ENCODE results near the gene SPTLC3. TPM values are rescaled to one million over a fixed set of nuclear protein-coding genes. Genes with fewer than 3 reads are reported as not detected.

Gene SPTLC3
- total and polyA plus RNA-seq, 2 of the 13 experiments (the other 11 are each of a cell fraction or from before 2014, with no cell fraction given), result 20.5 to 95.6 TPM

- TF ChIP-seq, protein P1, sequence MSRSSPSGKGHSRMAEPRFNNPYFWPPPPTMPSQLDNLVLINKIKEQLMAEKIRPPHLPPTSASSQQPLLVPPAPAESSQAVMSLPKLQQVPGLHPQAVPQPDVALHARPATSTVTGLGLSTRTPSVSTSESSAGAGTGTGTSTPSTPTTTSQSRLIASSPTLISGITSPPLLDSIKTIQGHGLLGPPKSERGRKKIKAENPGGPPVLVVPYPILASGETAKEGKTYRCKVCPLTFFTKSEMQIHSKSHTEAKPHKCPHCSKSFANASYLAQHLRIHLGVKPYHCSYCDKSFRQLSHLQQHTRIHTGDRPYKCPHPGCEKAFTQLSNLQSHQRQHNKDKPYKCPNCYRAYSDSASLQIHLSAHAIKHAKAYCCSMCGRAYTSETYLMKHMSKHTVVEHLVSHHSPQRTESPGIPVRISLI (CRISPR knock-in tag; IDR thresholded peaks at IDR 0.05; ENCODE audit: borderline replicate concordance), result peak; percentile 28; the same call in 1 of the 2 replicates
- peak; percentile 29; the same call in 1 of the 2 replicates for TF ChIP-seq CEBPG (CRISPR knock-in tag; IDR thresholded peaks at IDR 0.05)
- no peak for TF ChIP-seq MTF2 (CRISPR knock-in tag; IDR thresholded peaks at IDR 0.05; ENCODE audit: borderline replicate concordance)
- 0 out of 2 replicates have a peak, but pooled peaks have one; percentile 24 for TF ChIP-seq ZNF24 (IDR thresholded peaks at IDR 0.05)
- TF ChIP-seq MXD4 (CRISPR knock-in tag; IDR thresholded peaks at IDR 0.05), result peak; percentile 30; the same call in 1 of the 2 replicates
- 0 out of 2 replicates have a peak, but pooled peaks have one; percentile 16 for TF ChIP-seq ZNF788 (CRISPR knock-in tag; IDR thresholded peaks at IDR 0.05; ENCODE audit: borderline replicate concordance)
- TF ChIP-seq IKZF4 (CRISPR knock-in tag; IDR thresholded peaks at IDR 0.05; ENCODE audit: borderline replicate concordance, low read depth, not compliant biosample characterization), result no peak
- TF ChIP-seq AHDC1 (CRISPR knock-in tag; IDR thresholded peaks at IDR 0.05; ENCODE audit: borderline replicate concordance), result 0 out of 2 replicates have a peak, but pooled peaks have one; percentile 23
- TF ChIP-seq RNF219 (CRISPR knock-in tag; IDR thresholded peaks at IDR 0.05), result no peak
- peak; percentile 48; the same call in 1 of the 2 replicates for TF ChIP-seq ZBTB7B (CRISPR knock-in tag; IDR thresholded peaks at IDR 0.05)
- TF ChIP-seq ZNF563 (CRISPR knock-in tag; IDR thresholded peaks at IDR 0.05), result no peak
- TF ChIP-seq RXRB (CRISPR knock-in tag; IDR thresholded peaks at IDR 0.05; ENCODE audit: borderline replicate concordance), result 0 out of 2 replicates have a peak, but pooled peaks have one; percentile 52
- peak; percentile 61; the same call in 1 of the 2 replicates for TF ChIP-seq CBX5 (CRISPR knock-in tag; IDR thresholded peaks at IDR 0.05; ENCODE audit: borderline replicate concordance)
- TF ChIP-seq JDP2 (CRISPR knock-in tag; IDR thresholded peaks at IDR 0.05; ENCODE audit: borderline replicate concordance), result no peak
- no peak for TF ChIP-seq HNRNPLL (IDR thresholded peaks at IDR 0.05; ENCODE audit: low read depth, low read length, poor library complexity, severe bottlenecking)
- no peak for TF ChIP-seq MLXIP (CRISPR knock-in tag; IDR thresholded peaks at IDR 0.05; ENCODE audit: borderline replicate concordance)
- TF ChIP-seq ARNT (IDR thresholded peaks at IDR 0.05), result no peak
- TF ChIP-seq ZBTB21 (CRISPR knock-in tag; IDR thresholded peaks at IDR 0.05), result no peak
Observed at GRCh38 chr20:12970372-12970821, 38.4 kb upstream of the SPTLC3 start (continued).
